Measurements from ENCODE around the gene ADAM19.

Gene ADAM19

DNA sequence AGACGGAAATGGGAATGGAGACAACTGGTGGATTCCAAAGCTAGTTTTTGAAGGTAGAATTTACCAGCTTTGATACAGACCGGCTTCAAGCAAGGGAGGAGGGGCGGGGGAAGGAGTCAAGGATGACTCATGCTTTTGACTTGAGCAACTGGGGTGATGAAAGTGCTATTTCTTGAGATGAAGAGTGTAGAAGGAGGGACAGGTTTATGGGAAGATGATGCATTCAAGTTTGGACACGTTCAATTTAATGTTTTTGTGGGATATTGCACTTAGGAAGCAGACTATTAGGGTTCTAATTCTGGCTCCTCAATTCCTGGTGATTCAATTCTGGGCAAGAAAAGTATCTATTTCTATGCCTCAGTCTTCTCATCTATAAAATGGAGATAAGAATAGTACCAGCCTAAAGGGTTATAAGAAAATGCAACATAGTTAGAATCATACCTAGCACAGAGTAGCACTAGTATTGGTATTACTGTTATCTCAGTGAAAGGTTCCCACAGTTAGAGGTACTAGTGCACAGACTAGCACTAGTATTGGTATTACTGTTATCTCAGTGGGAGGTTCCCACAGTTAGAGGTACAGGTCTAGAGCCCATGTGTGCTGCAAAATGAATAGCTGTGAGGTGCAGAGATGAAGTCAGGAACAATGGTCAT, 110.9 kb downstream of the ADAM19 start:
- no peak overlapping the region for H3K4me3 ChIP-seq (ENCODE audit: low read length)

DNA sequence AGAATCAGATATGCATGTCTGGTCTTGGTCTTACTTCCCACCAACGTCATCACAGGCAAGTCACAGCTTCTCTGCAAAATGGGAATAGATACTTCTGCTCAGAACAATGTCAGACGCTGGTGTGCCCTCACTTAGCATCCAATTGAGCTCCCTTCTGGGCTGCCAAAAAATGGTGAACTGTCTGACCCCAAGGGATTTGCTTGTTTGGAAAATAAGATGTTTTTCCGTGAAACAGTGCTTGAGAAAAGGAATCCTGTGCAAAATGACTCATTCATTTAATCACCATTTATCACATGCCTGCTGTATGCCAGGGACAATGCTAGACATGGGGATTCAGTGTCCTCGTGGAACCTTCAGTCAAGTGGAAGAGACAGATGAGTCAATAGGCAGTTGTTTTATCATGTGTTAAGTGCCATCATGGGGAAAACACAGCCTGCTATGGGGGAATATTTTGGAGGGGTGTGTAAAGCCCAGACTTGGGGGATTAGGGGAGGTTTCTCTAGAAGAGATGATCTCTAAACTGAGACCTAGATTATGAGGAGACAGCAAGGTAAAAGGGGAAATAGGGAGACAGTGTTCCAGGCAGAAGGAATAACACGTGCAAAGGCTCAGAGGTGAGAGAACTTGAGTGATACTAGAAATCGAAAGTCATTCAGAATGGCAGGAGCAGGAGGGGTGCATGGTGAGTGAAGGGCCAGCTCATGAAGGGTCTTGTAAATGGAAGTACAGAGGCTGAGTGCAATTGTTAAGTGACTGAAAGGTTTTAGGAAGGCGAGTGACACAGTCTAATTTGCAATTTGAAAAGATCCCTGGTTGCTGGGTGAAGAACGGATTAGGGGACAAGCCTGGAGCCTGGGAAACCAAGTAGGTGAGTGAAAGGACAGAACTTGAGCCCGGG, 111.7 kb downstream of the ADAM19 start:
- H3K4me3 ChIP-seq (ENCODE audit: low read length) = no peak overlapping the region
- TF ChIP-seq, protein P1, sequence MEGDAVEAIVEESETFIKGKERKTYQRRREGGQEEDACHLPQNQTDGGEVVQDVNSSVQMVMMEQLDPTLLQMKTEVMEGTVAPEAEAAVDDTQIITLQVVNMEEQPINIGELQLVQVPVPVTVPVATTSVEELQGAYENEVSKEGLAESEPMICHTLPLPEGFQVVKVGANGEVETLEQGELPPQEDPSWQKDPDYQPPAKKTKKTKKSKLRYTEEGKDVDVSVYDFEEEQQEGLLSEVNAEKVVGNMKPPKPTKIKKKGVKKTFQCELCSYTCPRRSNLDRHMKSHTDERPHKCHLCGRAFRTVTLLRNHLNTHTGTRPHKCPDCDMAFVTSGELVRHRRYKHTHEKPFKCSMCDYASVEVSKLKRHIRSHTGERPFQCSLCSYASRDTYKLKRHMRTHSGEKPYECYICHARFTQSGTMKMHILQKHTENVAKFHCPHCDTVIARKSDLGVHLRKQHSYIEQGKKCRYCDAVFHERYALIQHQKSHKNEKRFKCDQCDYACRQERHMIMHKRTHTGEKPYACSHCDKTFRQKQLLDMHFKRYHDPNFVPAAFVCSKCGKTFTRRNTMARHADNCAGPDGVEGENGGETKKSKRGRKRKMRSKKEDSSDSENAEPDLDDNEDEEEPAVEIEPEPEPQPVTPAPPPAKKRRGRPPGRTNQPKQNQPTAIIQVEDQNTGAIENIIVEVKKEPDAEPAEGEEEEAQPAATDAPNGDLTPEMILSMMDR (conservative IDR thresholded peaks at IDR 0.05; ENCODE audit: low read length) = no peak
- DNase-seq (ENCODE audit: low read depth) = peak; percentile 59

More for the DNA sequence above, 110.9 kb downstream of the ADAM19 start:
- peak; percentile 92 for DNase-seq (ENCODE audit: low read depth)
- TF ChIP-seq, protein P1 (conservative IDR thresholded peaks at IDR 0.05; ENCODE audit: low read length) = no peak

- DNase-seq (ENCODE audit: low read depth) = no peak
- no peak overlapping the region for H3K4me3 ChIP-seq (ENCODE audit: low read length)
- TF ChIP-seq, protein P1 (conservative IDR thresholded peaks at IDR 0.05; ENCODE audit: low read length) = no peak
Observed at GRCh38 chr5:157463081-157463480, 112.5 kb downstream of the ADAM19 start.

DNA sequence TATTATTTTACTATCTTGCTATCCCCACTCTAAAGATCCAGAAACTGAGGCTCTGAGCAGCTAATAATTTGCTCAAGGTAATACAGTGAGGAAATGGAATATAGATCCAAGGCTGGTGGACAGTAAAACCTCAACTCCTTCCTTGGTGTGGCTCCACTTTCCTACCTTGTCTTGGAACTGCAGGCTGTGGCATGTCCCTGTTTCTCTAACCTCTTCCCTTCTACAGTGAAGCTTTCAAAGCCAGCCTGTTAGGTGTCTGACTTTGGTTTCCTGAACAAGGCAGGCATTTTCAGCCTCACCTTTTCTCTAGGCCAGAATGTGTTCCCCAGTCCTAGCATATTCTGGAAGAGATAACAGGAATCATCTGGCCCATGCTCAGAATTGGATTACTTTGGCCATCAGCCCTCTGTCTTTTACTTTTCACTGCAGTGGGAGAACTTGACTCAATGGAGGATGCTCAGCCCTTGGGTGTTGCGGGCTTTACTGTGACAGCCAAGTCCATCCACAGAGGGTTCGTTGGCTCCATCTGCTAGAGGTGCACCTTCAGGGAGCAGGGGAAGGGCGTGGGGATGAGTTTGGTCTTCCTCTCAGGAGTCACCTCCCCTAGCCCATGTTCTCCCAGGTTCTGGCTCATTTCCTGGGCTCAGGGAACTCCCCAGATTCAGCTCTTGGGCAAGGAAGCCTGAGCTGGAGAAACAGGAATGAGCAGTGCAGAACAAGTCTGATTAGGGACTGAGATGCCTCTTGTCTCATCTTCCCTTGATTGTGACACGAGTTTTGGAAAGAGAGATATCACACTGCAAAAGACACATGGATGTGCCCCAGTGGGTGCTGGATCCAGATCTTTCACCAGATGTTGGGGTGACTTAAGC, 114.4 kb downstream of the ADAM19 start:
- H3K4me3 ChIP-seq (ENCODE audit: low read length) = no peak overlapping the region
- no peak for DNase-seq (ENCODE audit: low read depth)
- TF ChIP-seq, protein P1 (conservative IDR thresholded peaks at IDR 0.05; ENCODE audit: low read length) = no peak

DNA sequence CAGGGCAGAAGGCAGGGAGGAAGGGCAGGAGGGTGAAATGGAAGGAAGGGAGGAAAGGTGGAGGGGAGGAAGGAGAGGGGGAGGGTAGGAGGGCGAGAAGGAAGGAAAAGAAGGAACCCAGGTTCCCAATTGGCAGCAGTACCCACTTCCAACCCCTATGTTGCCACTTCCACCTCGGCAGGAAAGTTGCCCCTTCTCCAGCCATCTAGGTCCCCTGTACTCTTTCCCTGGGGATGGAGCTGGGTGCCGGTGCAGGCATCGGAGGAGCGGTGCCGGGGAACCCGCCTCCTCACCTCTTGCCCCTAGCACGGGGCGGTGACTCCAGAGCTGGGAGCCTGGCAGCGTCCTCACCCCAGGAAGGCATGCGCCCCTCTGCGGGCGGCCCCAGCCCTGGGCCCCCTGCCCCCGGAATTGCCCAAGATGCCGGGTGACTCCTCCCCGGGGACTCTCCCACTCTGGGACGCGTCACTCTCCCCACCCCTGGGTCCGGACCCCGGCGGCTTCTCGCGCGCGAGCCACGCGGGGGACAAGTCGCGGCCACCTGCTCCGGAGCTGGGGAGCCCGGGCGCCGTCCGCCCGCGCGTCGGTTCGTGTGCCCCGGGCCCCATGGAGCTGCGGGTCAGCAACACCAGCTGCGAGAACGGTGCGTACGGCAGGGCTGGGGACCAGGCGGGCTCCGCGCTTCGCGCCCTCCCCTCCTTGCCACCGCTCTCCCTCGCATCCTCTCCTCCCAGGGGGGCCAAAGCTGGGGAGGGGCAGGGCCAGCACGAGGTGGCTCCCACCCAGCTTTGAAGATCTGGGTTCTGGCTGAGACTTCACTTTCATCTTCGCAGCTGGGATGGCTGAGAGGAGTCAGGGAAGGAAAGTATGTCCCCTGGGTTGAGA, 115.6 kb downstream of the ADAM19 start, which contains the start of gene NIPAL4:
Gene NIPAL4, plus strand, starts transcription at position 499 of the 885 bp plus-strand sequence. Its CDS starts 108 bp downstream, at position 607.
- H3K4me3 ChIP-seq (ENCODE audit: low read length) = peak within 1 kb of the TSS; percentile 58
- TF ChIP-seq, protein P1 (conservative IDR thresholded peaks at IDR 0.05; ENCODE audit: low read length) = no peak
- no peak for DNase-seq (ENCODE audit: low read depth)

- H3K4me3 ChIP-seq (ENCODE audit: low read length) = no peak overlapping the region
- DNase-seq (ENCODE audit: low read depth) = no peak
Observed at GRCh38 chr5:157458835-157459234, 116.7 kb downstream of the ADAM19 start.

More at GRCh38 chr5:157458835-157459234, 116.7 kb downstream of the ADAM19 start:
- TF ChIP-seq, protein P1 (conservative IDR thresholded peaks at IDR 0.05; ENCODE audit: low read length) = no peak
